ENCODE data around the gene SRPK2. TPM values are rescaled to one million over a fixed set of nuclear protein-coding genes. Genes with fewer than 3 reads are reported as not detected.
A peak's percentile ranks its signal among the peaks of the same experiment; 100 is the strongest.

SRPK2 gene
- total and polyA plus RNA-seq, 2 of the 13 experiments (the other 11 are each of a cell fraction or from before 2014, with no cell fraction given) = 10.1 to 22.3 TPM

DNA sequence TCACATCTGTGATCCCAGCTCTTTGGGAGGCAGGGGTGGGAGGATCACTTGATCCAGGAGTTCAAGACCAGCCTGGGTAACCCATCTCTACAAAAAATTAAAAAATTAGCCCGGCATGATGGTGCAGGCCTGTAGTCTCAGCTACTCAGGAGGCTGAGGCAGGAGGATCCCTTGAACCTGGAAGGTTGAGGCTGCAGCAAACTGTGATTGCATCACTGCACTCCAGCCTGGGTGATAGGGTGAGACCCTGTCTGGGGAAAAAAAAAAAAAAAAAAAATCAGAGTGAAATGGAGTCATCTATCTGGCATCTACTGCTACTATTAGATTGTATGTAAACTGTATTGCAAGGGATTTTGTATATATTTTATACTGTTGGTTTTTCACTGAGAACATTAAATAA lies 315.6 kb downstream of the SRPK2 start:
- Histone ChIP-seq H4K20me1 (ENCODE audit: insufficient read depth, low read length) (peaks cover 10% of the 10 kb centered on the region; the same call in 1 of the 2 replicates), H3K9ac (ENCODE audit: insufficient read depth, low read depth, low read length) (no peak overlapping the region), H3K27me3 (ENCODE audit: control insufficient read depth in 1 of 2, insufficient read depth in 2 of 2, low read length in 2 of 2) (no peaks in the 10 kb centered on the region), H2AFZ (ENCODE audit: low read length) (no peak overlapping the region), H3K9me3 (ENCODE audit: low read length) (no peaks in the 10 kb centered on the region), H3K27ac (ENCODE audit: extremely low read length, insufficient read depth, low read length) (no peak overlapping the region), H3K4me1 (ENCODE audit: insufficient read depth, low read length) (no peaks in the 10 kb centered on the region), H3K79me2 (ENCODE audit: insufficient read depth, low read length) (no peaks in the 10 kb centered on the region), H3K4me3 (replicated peaks in 1 of 3; ENCODE audit: insufficient read depth in 1 of 3, low read depth in 2 of 3, low read length in 3 of 3) (no peak overlapping the region), H3K36me3 (replicated peaks in 1 of 2; ENCODE audit: control insufficient read depth in 1 of 2, insufficient read depth in 2 of 2, low read length in 2 of 2) (peaks cover 5 to 80% of the 10 kb centered on the region in 2 experiments), H3K4me2 (ENCODE audit: low read depth, low read length) (no peak overlapping the region)
- ATAC-seq (no peak), DNase-seq (ENCODE audit: low spot score) (no peak), FAIRE-seq (no peak)
- CTCF ChIA-PET (ENCODE audit: low intra/inter-chr PET ratio, low total read pairs) = no interaction called here
- in situ Hi-C loops (cut with HindIII; ENCODE audit: extremely low pct_ligation_motif_present, low pct_unique_long_range_greater_than_20kb) (no loop called here), intact Hi-C loops (cut with micrococcal nuclease; ENCODE audit: unreplicated experiment) (no loop called here)
- no TSS peak for BruUV-seq (replicated peaks)
- no peak for TF ChIP-seq NFIC (IDR thresholded peaks at IDR 0.05; ENCODE audit: low read length)
- no peak for TF ChIP-seq ZNF549 (CRISPR knock-in tag; IDR thresholded peaks at IDR 0.05)
- peak; percentile 35 for TF ChIP-seq RBM22 (optimal IDR thresholded peaks at IDR 0.05; ENCODE audit: low read length)
- TF ChIP-seq, protein P1, sequence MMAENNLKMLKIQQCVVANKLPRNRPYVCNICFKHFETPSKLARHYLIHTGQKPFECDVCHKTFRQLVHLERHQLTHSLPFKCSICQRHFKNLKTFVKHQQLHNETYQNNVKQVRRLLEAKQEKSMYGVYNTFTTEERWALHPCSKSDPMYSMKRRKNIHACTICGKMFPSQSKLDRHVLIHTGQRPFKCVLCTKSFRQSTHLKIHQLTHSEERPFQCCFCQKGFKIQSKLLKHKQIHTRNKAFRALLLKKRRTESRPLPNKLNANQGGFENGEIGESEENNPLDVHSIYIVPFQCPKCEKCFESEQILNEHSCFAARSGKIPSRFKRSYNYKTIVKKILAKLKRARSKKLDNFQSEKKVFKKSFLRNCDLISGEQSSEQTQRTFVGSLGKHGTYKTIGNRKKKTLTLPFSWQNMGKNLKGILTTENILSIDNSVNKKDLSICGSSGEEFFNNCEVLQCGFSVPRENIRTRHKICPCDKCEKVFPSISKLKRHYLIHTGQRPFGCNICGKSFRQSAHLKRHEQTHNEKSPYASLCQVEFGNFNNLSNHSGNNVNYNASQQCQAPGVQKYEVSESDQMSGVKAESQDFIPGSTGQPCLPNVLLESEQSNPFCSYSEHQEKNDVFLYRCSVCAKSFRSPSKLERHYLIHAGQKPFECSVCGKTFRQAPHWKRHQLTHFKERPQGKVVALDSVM (CRISPR knock-in tag; IDR thresholded peaks at IDR 0.05) = peak; percentile 54; the same call in 1 of the 2 replicates
- TF ChIP-seq ZKSCAN5 (CRISPR knock-in tag; IDR thresholded peaks at IDR 0.05) = no peak
- POLR2A ChIA-PET = no interaction called here
- 100% methylated on average over 1 of the region's 1 CpG for WGBS (ENCODE audit: low lambda C conversion rate)

DNA sequence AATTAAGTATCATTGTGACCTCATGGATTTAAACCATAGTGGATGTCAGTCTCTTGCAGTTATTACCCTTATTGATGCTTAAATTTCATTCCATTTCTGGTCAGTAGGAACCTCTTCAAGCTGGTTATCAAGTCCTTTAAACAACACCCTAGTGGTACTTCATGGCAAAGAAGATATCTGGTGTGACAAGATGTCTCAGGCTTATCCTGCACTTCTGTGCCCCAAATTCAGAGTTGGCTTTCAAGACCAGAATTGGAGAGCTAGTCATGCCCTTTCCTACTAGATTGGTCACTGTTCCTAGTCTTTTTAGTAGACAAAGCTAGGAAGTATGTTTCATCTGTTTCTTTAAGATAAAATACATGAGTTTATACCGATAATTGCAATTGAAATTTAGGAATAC lies 319.8 kb downstream of the SRPK2 start:
- Histone ChIP-seq H3K4me2 (ENCODE audit: low read depth, low read length) (no peak overlapping the region), H2AFZ (ENCODE audit: low read length) (no peak overlapping the region), H3K9ac (ENCODE audit: insufficient read depth, low read depth, low read length) (no peak overlapping the region), H3K27me3 (ENCODE audit: control insufficient read depth in 1 of 2, insufficient read depth in 2 of 2, low read length in 2 of 2) (no peaks in the 10 kb centered on the region), H3K27ac (ENCODE audit: extremely low read length, insufficient read depth, low read length) (no peak overlapping the region), H3K36me3 (replicated peaks in 1 of 2; ENCODE audit: control insufficient read depth in 1 of 2, insufficient read depth in 2 of 2, low read length in 2 of 2) (peaks cover 6 to 66% of the 10 kb centered on the region in 2 experiments; a peak in 4 of 5 replicates), H3K4me1 (ENCODE audit: insufficient read depth, low read length) (no peaks in the 10 kb centered on the region), H3K9me3 (ENCODE audit: low read length) (no peaks in the 10 kb centered on the region), H4K20me1 (ENCODE audit: insufficient read depth, low read length) (peaks cover 8% of the 10 kb centered on the region), H3K79me2 (ENCODE audit: insufficient read depth, low read length) (no peaks in the 10 kb centered on the region), H3K4me3 (replicated peaks in 1 of 3; ENCODE audit: insufficient read depth in 1 of 3, low read depth in 2 of 3, low read length in 3 of 3) (no peak overlapping the region)
- in situ Hi-C loops (cut with HindIII; ENCODE audit: extremely low pct_ligation_motif_present, low pct_unique_long_range_greater_than_20kb) (no loop called here), intact Hi-C loops (cut with micrococcal nuclease; ENCODE audit: unreplicated experiment) (no loop called here)
- CTCF ChIA-PET (ENCODE audit: low intra/inter-chr PET ratio, low total read pairs) = no interaction called here
- DNase-seq (ENCODE audit: low spot score) = no peak
- WGBS (ENCODE audit: low lambda C conversion rate) = 98% methylated on average over 1 of the region's 1 CpG
- POLR2A ChIA-PET = no interaction called here
- no peak for FAIRE-seq
- no peak for ATAC-seq
- no TSS peak for BruUV-seq (replicated peaks)
- TF ChIP-seq CENPX (CRISPR knock-in tag; IDR thresholded peaks at IDR 0.05) (no peak), ZNF562 (CRISPR knock-in tag; IDR thresholded peaks at IDR 0.05; ENCODE audit: borderline replicate concordance) (no peak), RXRB (CRISPR knock-in tag; IDR thresholded peaks at IDR 0.05; ENCODE audit: borderline replicate concordance) (no peak), ZNF792 (CRISPR knock-in tag; IDR thresholded peaks at IDR 0.05) (no peak), ZNF530 (CRISPR knock-in tag; IDR thresholded peaks at IDR 0.05; ENCODE audit: low read depth) (no peak), PAWR (CRISPR knock-in tag; IDR thresholded peaks at IDR 0.05; ENCODE audit: borderline replicate concordance) (no peak), ZNF569 (CRISPR knock-in tag; IDR thresholded peaks at IDR 0.05; ENCODE audit: borderline replicate concordance) (no peak), ZNF343 (CRISPR knock-in tag; IDR thresholded peaks at IDR 0.05) (no peak)
- TF ChIP-seq, protein P2, sequence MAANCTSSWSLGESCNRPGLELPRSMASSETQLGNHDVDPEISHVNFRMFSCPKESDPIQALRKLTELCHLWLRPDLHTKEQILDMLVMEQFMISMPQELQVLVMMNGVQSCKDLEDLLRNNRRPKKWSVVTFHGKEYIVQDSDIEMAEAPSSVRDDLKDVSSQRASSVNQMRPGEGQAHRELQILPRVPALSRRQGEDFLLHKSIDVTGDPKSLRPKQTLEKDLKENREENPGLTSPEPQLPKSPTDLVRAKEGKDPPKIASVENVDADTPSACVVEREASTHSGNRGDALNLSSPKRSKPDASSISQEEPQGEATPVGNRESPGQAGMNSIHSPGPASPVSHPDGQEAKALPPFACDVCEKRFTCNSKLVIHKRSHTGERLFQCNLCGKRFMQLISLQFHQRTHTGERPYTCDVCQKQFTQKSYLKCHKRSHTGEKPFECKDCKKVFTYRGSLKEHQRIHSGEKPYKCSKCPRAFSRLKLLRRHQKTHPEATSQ (CRISPR knock-in tag; IDR thresholded peaks at IDR 0.05; ENCODE audit: borderline replicate concordance) = no peak
- TF ChIP-seq, protein P3, sequence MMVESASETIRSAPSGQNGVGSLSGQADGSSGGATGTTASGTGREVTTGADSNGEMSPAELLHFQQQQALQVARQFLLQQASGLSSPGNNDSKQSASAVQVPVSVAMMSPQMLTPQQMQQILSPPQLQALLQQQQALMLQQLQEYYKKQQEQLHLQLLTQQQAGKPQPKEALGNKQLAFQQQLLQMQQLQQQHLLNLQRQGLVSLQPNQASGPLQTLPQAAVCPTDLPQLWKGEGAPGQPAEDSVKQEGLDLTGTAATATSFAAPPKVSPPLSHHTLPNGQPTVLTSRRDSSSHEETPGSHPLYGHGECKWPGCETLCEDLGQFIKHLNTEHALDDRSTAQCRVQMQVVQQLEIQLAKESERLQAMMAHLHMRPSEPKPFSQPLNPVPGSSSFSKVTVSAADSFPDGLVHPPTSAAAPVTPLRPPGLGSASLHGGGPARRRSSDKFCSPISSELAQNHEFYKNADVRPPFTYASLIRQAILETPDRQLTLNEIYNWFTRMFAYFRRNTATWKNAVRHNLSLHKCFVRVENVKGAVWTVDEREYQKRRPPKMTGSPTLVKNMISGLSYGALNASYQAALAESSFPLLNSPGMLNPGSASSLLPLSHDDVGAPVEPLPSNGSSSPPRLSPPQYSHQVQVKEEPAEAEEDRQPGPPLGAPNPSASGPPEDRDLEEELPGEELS (CRISPR knock-in tag; IDR thresholded peaks at IDR 0.05) = no peak

All from HepG2 (cell line).